Right kidney (tissue), 9 donors: Measurements from ENCODE around the gene LRRC2.
"Not testable (repeated sequence)": the region's sequence is repeated elsewhere in the genome, so short reads cannot be mapped to it uniquely, and the experiment has no call there.

Experiments used
- DNase-seq: peaks from one replicate; pipeline ENCODE4 v3.0.0-alpha.2; 2016
- long read RNA-seq, 8 donors: transcript quantifications; one replicate each; lab custom pipeline, GENCODE V29; 2026

The LRRC2 gene, protein sequence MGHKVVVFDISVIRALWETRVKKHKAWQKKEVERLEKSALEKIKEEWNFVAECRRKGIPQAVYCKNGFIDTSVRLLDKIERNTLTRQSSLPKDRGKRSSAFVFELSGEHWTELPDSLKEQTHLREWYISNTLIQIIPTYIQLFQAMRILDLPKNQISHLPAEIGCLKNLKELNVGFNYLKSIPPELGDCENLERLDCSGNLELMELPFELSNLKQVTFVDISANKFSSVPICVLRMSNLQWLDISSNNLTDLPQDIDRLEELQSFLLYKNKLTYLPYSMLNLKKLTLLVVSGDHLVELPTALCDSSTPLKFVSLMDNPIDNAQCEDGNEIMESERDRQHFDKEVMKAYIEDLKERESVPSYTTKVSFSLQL
- long read RNA-seq, donor 1: 0 reads
- long read RNA-seq, donor 2: 0 reads
- long read RNA-seq, donor 3: 0 reads
- long read RNA-seq, donor 4, full-length matches to known transcripts: 1 of 1 reads
- long read RNA-seq, donor 4, partial matches to known transcripts: 0 of 1 reads
- long read RNA-seq, donor 4, other reads (novel, unspliced or antisense): 0 of 1 reads
- long read RNA-seq, donor 5: 0 reads
- long read RNA-seq, donor 6, full-length matches to known transcripts: 2 of 2 reads
- long read RNA-seq, donor 6, partial matches to known transcripts: 0 of 2 reads
- long read RNA-seq, donor 6, other reads (novel, unspliced or antisense): 0 of 2 reads
- long read RNA-seq, donor 7, full-length matches to known transcripts: 1 of 1 reads
- long read RNA-seq, donor 7, partial matches to known transcripts: 0 of 1 reads
- long read RNA-seq, donor 7, other reads (novel, unspliced or antisense): 0 of 1 reads
- long read RNA-seq, donor 8: 0 reads

DNA sequence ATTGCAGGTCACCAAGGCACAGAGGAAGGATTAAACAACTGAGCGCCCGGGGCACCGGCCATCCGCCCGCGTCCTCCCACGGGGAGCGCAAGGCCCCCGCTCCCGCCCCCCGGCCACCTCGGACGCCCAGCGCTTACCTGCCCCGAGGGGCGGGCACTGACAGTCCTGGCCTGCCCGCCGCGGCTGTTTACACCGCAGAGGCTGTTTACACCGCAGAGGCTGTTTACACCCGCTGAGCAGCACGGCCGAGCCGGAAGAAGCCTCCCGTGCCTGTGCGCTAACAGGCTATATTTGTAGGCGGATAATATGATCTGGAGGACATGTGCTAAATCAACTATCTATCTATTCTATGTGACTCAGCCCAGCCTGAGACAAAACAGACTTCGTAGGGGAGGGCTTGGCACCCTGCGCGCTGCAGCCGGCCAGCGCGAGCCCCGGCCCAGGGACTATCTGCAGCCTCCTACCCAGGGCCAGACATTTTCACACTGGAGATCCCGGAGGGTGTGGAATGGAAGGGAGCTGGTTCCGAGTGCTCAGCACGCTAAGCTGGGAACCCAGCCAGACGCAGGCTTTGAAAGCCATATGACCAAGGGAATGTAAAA, at the start of gene LRRC2:
Gene LRRC2, minus strand, starts transcription at position 263 of the 602 bp plus-strand sequence. CDS start 14,711 bp downstream, outside the sequence.
- DNase-seq: peak; percentile 53

DNA sequence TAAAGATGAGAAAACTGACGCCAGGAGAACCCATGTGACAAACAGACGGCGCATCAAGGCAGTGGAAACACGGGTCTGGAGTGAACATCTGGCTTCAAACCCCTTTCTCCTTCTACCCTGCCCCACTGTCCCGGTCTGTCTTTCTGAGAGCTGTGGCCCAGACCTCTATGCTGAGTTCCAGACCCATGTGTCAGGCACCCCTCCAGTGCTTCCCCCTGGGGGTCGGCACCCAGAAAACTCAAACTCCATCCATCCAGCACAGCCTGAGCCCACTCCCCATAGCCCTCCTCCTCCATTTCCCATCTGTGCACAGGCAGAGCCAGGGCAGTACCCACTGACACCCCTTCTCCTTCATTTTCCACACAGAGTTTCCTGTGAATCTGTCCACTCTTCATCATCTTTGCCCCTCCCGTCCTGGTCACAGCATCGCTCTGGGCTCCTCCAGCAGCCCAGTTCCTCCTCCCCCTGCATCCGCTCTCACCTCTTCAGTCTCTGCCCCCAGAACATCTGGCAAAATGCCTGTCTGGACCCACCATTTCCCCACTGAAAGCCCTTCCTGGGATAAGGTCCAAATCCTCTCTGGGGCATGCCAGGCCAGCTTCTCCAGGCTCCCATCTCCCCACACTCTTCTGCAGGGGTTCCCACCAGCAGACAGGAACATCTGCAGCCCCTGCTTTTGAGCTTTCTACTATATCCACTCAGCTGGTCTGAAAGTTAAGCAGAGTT, 49.1 kb upstream of the LRRC2 start:
- no peak for DNase-seq

DNA sequence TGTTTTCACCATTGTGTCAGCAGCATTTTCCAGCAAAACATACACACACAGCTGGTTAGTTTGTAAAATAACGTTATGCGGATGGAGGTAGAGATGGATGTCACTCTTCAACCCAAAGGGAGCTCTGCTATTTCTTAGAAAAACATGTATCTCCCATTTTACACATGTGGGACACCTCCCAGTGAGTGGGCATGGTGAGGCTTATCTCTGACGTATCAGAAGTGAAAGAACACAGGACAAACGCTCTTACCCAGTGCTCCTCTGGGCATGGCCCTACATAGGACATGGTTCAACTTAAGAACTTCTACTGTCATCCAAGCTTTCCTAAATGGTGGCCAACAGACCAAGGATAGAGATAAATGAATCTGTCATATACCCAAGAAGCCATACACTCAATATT, 48.3 kb upstream of the LRRC2 start:
- DNase-seq: no peak

DNA sequence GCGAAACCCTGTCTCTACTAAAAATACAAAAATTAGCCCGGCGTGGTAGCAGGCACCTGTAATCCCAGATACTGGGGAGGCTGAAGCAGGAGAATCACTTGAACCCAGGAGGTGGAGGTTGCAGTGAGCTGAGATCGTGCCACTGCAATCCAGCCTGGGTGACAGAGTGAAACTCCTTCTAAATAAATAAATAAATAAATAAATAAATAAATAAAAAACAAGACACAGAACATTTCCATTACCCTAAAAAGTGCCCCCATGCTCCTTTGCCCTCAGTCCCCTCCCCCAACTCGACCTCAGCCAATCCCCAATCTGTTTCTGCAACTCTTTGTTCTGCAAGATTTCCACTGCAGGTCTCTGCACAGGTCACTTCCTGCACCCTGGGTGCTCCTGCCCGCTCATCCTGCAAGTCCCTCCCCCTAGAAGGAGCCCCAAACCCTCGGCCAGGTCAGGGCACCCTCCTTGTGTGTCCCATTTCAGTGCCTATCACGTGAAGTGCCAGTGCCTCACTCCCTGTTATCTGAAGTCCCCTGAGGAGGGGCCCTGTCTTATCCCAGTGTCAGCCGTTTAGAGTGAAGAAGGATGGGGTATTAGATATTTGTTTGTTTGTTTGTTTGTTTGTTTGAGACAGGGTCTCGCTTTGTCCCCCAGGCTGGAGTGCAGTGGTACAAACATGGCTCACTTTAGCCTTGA, 47.4 kb upstream of the LRRC2 start:
- DNase-seq: no peak

DNA sequence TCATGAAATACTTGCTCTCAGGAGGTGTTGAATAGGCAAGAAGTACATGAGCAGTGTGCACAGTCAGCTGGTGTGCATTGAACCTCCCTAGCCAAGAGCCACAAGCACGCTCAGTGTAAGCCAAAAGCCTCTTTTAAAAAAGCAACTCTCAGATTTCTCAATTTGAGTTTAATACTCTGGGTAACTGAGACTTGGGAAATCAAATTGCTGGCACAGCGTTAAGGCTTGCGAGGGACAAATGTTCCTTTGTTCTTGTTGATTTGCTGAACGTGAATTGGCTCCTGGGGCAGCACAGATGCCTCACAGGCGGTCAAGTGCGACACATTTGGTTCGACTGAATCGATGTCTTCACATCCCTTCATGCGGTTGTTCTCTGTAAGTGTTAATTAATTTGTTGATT, 46.2 kb upstream of the LRRC2 start, which contains the start of gene FAM240A:
Gene FAM240A, plus strand, starts transcription at position 202 of the 400 bp plus-strand sequence. Its CDS starts 159 bp downstream, at position 361.
- DNase-seq: no peak

DNA sequence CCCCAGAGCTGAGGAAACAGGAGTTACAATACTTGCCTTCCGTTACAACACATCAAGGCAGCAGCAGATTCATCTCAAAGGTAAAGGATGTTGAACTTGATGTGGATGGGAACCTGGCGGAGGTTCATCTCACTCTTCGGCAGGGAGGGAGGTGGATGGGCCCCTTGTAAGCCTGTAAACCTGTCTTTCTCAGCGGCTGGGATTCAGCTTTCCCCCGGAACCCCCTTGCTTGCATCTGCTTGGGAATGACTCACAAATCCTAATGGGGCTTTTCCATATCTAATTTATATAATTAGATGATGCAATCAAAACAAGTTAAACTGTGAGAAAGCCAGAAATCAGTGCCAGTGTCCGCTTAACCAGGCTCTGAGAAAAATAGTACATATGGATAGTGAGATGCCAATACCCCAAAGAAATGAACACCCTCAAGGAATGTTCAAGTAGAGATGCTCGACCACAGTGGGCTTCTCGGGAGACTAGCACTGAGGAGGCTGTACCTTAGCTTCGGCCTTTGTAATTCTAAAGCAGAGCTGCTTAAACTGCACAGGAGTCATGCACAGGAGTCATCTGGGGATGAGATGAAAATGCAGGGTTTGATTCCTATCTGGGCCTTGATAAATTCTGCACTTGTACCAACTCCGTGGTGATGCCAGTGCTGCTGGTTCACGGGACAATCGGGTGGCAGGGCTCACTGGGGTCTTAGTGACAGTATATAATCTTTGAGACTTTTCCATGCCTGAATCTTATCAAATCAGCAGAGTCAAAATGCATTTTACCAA, 44.0 kb upstream of the LRRC2 start:
- DNase-seq: no peak

DNA sequence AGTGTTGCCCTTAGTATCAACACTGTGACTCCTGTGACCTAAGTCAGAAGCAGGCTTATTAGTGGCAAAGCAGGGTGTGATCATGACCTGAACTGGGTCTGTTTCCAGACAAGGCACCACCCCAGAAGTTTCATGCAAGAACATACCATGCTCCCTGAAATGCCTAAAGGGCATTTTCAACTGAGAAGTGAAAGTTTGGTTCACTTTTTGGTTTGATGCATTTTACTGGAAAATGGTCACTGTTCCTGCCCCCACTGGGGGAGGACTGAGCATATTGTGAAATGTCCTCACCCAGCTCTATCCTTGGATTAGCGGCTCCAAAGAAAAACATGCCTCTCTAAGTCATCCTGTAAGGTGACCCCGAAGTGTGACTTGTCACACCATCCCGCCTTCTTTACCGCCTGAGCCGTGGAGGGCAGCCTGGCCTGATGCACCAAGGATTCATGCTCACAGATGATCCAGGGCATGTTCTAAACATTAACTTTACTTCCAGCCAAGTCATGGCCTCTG, 43.2 kb upstream of the LRRC2 start:
- DNase-seq: no peak

DNA sequence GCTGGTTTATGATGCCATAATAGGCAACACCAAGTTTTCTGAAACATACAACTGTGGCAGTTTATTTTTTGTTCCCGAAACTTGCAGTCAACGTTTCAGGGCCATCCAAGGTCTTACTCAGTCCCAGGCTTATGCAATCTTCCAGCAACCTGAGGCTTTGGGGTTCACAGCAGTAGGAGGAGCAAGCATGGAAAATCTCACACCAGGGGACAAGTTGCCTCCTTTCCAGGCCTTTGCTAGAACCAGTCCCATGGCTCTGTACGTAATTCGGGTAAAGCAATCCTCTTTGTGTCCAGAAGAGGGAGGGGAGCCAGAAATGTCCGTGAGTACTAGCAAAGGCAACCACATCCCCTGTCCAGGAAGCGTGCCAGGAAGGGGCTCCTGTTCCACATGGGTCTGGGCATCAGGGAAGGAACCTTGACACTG, 41.5 kb upstream of the LRRC2 start:
- DNase-seq: no peak

DNA sequence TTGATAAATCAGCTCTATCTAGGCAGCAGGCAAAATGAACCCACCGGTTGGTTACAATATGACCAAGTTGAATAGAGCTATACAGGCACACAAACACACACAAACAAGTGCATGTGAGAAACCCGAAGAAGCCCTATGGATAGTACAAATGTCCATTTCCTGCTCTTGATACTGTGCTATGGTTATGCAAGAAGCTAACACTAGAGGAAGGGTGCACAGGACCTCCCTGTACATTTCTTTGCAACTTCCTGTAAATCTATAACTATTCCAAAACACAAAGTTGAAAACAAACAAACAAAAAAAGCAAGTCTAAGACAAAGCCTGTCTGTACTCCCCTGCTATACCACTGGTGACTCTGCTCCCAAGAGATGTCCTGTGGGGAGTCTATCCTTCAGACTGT, 38.0 kb upstream of the LRRC2 start:
- DNase-seq: no peak

DNA sequence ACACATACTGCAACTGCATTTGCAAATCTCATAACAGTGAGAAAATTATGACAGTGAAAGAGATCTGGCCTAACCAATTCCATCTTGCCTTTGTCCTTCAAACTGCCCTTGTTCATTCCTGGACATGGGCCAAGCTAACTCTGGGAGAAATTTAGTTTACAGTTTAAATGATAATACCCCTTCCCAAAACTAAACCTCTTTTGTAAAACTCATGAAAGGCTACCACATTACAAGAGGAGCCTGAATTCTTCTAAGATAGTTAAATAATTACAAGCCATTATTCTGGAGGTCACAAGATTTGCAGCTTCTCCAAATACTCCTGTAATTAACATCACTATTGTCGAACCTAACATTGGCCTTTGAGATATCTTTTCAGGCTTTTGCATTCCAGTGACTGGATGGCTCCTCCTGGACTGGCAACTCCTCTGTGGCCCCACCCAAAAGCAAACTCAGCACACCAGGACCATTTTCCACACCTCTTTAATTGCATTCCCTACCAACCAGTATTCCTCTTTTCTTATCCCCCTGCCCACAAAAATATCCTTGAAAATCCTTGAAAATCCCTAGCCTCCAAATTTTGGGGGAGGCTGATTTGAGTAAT, 37.4 kb upstream of the LRRC2 start:
- no peak for DNase-seq

DNA sequence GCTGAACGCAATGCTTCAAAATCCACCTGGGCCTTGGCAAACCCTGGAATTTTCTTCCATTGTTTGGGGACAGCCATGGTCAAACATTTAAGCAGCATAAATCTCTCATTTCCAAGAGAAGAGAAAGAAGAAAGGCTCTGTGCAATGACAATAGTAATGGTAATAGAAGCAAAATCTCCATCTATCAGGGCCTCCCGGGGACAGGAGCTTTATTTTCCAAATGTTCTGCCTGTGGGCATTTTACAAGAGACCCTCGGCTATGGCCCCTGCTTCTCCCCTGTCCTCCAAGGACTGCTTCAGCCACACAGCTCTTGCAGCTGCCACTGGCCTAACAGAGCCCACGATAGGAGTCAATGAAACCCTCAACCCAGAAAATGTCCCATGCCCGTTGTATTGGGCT, 33.5 kb upstream of the LRRC2 start:
- no peak for DNase-seq

DNA sequence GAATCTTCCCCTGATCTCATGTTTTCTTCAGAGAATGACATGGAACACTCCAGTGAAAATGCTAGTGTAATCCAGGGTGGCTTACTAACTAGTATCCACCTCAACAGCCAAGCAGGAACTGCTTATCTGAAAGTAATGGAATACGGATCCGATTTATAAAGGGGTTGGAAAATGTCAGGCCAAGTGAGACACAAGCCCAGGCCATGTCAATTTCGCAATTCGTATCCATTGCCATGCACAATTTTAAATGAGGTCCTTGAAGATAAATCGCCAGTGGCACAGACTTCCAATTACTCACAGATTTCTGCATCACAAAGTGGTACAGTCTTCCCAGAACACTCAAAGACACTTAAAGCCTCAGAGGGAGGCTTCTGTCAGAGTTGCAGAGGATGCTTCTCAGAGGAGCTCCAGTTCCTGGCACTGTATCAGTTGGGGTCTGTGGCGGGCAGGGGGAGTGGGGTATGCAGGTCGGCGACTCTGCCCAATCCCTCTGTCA, 29.8 kb upstream of the LRRC2 start:
- DNase-seq: no peak

DNA sequence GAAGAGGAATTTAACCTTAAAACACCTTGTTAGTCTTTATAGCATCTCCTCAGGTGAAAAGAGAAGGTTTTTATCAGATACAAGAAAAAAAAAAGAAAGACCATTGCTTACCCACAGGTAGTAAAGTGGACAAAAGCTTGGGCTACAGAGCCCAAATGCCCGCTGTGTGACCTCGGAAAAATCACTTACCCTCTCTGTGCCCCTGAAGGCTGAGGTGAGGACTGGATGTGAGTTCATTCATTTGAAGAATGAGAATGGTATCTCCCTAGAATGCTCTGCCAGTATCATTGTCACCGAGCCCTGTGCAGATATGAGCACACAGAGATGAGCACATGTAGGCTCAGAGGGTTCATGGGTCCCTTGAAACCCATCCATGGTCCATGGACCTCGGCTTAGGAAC, 28.6 kb upstream of the LRRC2 start:
- DNase-seq: no peak

DNA sequence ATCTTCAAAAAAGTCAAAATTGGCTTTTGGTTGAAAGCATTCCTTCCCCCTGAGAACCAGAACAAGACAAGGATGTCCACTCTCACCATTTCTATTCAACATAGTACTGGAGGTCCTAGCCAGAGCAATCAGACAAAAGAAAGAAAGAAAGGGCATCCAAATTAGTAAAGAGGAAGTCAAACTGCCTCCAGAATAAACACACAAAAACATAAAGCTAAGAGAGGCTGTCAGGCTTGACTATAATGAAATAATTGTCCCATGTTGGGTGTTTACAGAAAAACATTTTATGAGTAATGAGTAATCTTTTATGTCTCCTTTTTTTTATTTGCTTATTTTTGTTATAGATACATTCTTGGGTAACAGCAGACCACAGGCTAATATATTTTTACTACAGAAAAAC, 27.9 kb upstream of the LRRC2 start:
- DNase-seq: no peak

DNA sequence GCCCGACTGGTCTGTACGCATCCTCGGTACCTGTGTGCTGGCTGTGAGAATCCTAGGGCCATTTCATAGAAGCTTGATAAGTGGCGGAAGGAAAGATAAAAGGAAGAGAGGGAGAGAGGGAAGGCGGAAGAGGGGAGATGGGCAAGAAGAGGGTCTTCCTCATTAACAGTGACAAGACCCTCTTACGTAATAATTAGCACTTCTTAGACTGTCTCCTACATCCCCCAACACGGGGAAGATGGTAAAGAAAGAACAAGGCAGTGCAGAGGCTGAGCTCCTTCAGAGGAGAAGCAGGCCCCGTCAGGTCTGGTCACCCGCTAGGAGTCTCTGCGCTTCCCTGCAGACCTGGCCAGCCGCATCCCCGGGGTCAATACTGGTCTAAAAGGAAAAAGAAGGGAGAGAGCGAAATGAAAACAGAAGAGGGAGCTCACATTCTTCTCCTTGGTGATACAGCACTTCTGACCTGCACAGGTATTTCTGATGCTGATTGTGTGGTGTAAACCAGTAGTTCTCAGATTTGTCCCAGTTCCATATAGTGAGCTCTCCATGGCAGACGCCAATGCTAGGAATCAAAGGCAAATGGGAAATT, 27.3 kb upstream of the LRRC2 start:
- DNase-seq: no peak

DNA sequence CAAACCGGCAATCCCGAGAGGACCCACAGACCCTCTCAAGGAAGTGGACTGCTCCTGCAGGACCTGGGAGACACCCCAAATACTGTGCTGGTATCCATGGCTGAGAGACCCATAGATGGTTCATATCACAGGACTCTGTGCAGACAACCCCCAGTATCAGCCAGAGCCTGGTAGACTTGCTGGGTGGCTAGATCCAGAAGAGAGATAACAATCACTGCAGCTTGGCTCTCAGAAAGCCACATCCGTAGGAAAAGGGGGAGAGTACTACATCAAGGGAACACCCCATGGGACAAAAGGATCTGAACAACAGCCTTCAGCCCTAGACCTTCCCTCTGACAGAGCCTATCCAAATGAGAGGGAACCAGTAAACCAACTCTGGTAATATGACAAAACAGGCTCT, 21.2 kb upstream of the LRRC2 start:
- not testable (repeated sequence) for DNase-seq

DNA sequence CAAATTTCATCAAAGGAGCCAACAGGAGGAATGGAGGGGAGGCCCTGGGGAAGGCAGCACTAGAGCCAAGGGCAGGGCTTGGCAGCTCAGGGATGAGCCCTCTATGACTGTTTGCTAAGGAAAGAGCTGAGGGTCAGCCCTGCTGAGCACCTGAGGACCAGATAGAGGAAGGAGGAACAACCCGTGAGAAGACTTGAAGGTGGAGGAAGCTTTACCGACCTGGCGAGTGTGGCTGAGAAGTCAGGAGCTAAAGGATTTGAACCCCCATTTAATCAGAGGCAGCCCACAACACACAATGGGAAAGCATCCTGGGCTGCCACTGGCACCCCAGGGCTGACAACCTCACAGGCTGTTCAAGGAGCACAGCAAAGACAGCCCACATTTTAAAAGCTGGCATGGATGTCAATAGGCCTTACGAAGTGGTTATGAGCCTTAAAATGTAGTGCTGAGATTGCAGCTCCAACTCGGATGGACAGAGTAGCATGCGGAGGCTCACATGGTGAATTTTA, 20.7 kb upstream of the LRRC2 start:
- no peak for DNase-seq

DNA sequence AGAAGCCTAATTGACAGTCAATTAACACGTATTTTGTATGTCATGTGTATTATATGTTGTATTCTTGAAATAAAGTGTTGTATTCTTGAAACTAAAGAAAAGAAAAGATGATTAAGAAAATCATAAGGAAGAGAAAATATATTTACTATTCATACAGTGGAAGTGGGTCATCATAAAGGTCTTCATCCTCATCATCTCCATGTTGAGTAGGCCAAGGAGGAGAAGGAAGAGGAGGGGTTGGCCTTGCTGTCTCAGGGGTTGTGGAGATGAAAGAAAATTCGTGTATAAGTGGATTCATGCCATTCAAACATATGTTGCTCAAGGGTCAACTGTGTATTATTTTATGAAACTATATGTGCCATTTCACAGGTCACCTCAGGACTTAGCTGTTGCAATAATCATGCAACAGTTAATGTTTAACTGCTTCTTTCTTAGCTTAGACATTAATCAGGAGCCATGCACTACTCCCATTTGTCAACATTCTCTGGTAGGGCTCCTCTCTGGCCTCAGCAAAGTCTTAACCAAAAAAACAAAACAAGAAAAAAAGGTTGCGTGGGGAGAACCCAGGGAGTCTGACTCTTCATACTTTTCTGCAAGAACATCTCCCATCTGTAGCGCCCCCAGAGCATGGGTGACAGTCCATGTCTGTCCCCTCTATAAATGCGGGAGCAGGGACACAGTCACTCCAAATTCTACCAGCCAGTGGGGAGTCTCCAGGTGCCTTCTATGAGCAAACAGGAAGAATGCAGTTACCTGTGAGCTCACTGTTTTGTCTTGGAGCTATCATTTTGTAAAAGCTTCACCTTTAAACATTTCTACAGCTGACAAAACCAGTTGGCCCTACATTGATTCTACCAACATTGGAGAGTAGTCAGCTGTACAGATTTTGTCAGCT, 19.9 kb upstream of the LRRC2 start:
- DNase-seq: no peak
